AG04450 (cell line): ENCODE measurements around the gene CAMK2G. TPM values are rescaled to one million over a fixed set of nuclear protein-coding genes. Genes with fewer than 3 reads are reported as not detected.

Experiments used
- CTCF ChIA-PET: fragments of 300-600, 350-600 bp; formaldehyde crosslinking; extraction: SDS; loops from one replicate; lab custom pipeline; 2022; ENCODE audit warnings: antibody characterized with exemption, inconsistent platforms; lab: Charles Lee
- POLR2A ChIA-PET: fragments of 350-600 bp; formaldehyde crosslinking; extraction: SDS; loops from one replicate; lab custom pipeline; 2021; ENCODE audit warnings: antibody characterized with exemption, inconsistent platforms; lab: Yijun Ruan, JAX
- DNase-seq: peaks from one replicate; pipeline ENCODE4 v3.0.0-alpha.2; 2011; ENCODE audit warnings: low read depth, low spot score
- H3K27ac ChIP-seq: one replicate; pipeline ENCODE4 v1.5.1; 2012; ENCODE audit warnings: low read depth, low read length, control low read depth
- H3K27me3 ChIP-seq: one replicate; pipeline ENCODE4 v1.6.0; 2012; ENCODE audit warnings: low read length; ENCODE audit not compliant: control insufficient read depth, insufficient read depth
- H3K4me3 ChIP-seq: 2 replicates; pipeline ENCODE4 v1.5.1; 2011; ENCODE audit warnings: mild to moderate bottlenecking, low read depth, low read length, control low read depth
- H3K9me3 ChIP-seq: 2 replicates; pipeline ENCODE4 v1.5.1; 2012; ENCODE audit warnings: low read length; ENCODE audit not compliant: control insufficient read depth, insufficient read depth
- polyA plus RNA-seq: library from polyadenylated mRNA; depleted of rRNA; stranded (reverse); fragments of >200 nt; gene quantifications from 2 replicates; pipeline ENCODE4 v1.2.3, GENCODE V29; 2011
- TF ChIP-seq, protein P1 (sequence below): IDR thresholded peaks from 2 replicates; pipeline ENCODE4 v1.5.1; 2011; ENCODE audit warnings: low read depth, low read length, control low read depth, inconsistent platforms

The CAMK2G gene
- polyA plus RNA-seq, 1 experiment: 22.3 TPM

DNA sequence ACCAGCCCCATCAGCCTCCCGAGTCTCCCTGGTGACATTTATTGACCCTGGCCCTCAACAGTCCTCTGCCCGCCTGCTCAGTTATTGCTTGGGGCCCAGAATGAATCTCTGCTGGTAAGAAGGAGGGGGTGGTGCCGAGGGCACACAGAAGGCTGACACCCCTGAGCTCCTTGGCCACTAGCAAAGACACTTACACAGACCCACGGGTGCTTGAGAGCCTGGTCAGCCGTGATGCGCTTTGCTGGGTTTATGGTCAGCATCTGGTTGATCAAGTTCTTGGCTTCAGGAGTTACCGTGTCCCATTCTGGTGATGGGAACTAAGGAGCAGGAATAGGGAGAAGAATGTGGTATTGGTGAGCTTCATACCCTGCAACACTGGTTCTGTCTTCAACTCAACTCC is 27.3 kb downstream of the CAMK2G start:
- no peaks in the 10 kb centered on the region for H3K27me3 ChIP-seq
- ChIA-PET CTCF (interaction anchor here (0.5 to 3.4 kb wide), 4 partner anchors 15 to 176 kb away, joined by 3 to 28 read pairs (median 13); no protein-coding TSS in a partner anchor), POLR2A (interaction anchor here (0.6 kb wide), 1 partner anchor 15 kb away, joined by 6 read pairs; no protein-coding TSS in a partner anchor)
- no peak overlapping the region for H3K27ac ChIP-seq
- H3K4me3 ChIP-seq: no peak overlapping the region
- TF ChIP-seq, protein P1, sequence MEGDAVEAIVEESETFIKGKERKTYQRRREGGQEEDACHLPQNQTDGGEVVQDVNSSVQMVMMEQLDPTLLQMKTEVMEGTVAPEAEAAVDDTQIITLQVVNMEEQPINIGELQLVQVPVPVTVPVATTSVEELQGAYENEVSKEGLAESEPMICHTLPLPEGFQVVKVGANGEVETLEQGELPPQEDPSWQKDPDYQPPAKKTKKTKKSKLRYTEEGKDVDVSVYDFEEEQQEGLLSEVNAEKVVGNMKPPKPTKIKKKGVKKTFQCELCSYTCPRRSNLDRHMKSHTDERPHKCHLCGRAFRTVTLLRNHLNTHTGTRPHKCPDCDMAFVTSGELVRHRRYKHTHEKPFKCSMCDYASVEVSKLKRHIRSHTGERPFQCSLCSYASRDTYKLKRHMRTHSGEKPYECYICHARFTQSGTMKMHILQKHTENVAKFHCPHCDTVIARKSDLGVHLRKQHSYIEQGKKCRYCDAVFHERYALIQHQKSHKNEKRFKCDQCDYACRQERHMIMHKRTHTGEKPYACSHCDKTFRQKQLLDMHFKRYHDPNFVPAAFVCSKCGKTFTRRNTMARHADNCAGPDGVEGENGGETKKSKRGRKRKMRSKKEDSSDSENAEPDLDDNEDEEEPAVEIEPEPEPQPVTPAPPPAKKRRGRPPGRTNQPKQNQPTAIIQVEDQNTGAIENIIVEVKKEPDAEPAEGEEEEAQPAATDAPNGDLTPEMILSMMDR: no peak
- no peaks in the 10 kb centered on the region for H3K9me3 ChIP-seq
- no peak for DNase-seq

- POLR2A ChIA-PET: no interaction called here
- no peaks in the 10 kb centered on the region for H3K9me3 ChIP-seq
- no peak overlapping the region for H3K27ac ChIP-seq
- CTCF ChIA-PET: interaction anchor here (0.9 to 1.2 kb wide), 2 partner anchors 9 to 36 kb away, joined by 3 to 4 read pairs; no protein-coding TSS in a partner anchor
- H3K4me3 ChIP-seq: no peak overlapping the region
- H3K27me3 ChIP-seq: no peaks in the 10 kb centered on the region
- DNase-seq: no peak
- TF ChIP-seq, protein P1: no peak
Measured at GRCh38 chr10:73843261-73843660, 31.1 kb downstream of the CAMK2G start.

DNA sequence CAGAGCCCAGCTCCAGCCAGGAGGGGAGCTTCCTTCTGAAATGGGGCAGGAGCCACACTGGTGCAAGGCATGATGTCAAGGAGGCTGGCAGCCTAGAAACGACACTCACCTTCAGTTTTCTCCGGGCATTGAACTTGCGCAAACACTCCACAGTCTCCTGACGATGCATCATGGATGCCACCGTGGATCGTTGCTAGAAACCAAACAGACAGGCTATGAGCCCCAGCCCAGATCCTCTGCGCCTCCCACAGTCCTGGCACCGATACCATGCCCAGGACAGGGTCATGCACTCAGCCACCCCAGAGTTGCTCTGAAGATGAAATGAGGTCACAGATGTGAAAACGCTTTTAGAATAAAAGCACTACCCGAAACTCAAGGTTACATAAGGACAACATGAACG is 32.0 kb downstream of the CAMK2G start:
- TF ChIP-seq, protein P1: no peak
- Histone ChIP-seq H3K27me3 (no peaks in the 10 kb centered on the region), H3K4me3 (no peak overlapping the region), H3K27ac (no peak overlapping the region), H3K9me3 (no peaks in the 10 kb centered on the region)
- ChIA-PET CTCF (interaction anchor here (1.2 kb wide), 1 partner anchor 10 kb away, joined by 4 read pairs; no protein-coding TSS in a partner anchor), POLR2A (no interaction called here)
- no peak for DNase-seq

GRCh38 chr10:73841526-73842285 is 32.6 kb downstream of the CAMK2G start:
- no peak overlapping the region for H3K4me3 ChIP-seq
- H3K27ac ChIP-seq: no peak overlapping the region
- no peaks in the 10 kb centered on the region for H3K9me3 ChIP-seq
- no peak for DNase-seq
- POLR2A ChIA-PET: no interaction called here
- TF ChIP-seq, protein P1: no peak
- CTCF ChIA-PET: no interaction called here
- no peaks in the 10 kb centered on the region for H3K27me3 ChIP-seq

GRCh38 chr10:73841061-73841421 is 33.3 kb downstream of the CAMK2G start:
- CTCF ChIA-PET: no interaction called here
- DNase-seq: no peak
- H3K27ac ChIP-seq: no peak overlapping the region
- TF ChIP-seq, protein P1: no peak
- H3K9me3 ChIP-seq: no peaks in the 10 kb centered on the region
- POLR2A ChIA-PET: no interaction called here
- no peaks in the 10 kb centered on the region for H3K27me3 ChIP-seq
- H3K4me3 ChIP-seq: no peak overlapping the region
